ENCODE results near the gene ARCN1. TPM values are rescaled to one million over a fixed set of nuclear protein-coding genes. Genes with fewer than 3 reads are reported as not detected.

The ARCN1 gene
- total and polyA plus RNA-seq, 9 of the 15 experiments (the other 6 are each of a cell fraction or from before 2014, with no cell fraction given), result 30.0 to 224 (median 76.4) TPM

GRCh38 chr11:118536726-118537125 lies 35.5 kb upstream of the ARCN1 start:
- peaks cover 14 to 16% of the 10 kb centered on the region in 2 experiments for H3K4me1 ChIP-seq (replicated peaks in 1 of 2; ENCODE audit: control insufficient read depth in 2 of 2, insufficient read depth in 2 of 2, low read length in 2 of 2)
- intact Hi-C loops (cut with micrococcal nuclease) (no loop called here), in situ Hi-C loops (cut with MboI) (no loop called here)
- no peaks in the 10 kb centered on the region for H3K9me3 ChIP-seq (replicated peaks; ENCODE audit: control insufficient read depth, insufficient read depth, low read depth, low read length)
- H3K4me3 ChIP-seq, result no peak overlapping the region
- H3K4me2 ChIP-seq (ENCODE audit: insufficient read depth, low read length), result no peak overlapping the region
- ChIA-PET CTCF (ENCODE audit: low intra/inter-chr PET ratio) (no interaction called here), POLR2A (no interaction called here)
- no peaks in the 10 kb centered on the region for H4K20me1 ChIP-seq (replicated peaks; ENCODE audit: control insufficient read depth, insufficient read depth, low read length)
- no peak overlapping the region for H3K9ac ChIP-seq (ENCODE audit: insufficient read depth in 1 of 2, low read depth in 2 of 2, low read length in 2 of 2)
- no peaks in the 10 kb centered on the region for H3K36me3 ChIP-seq (ENCODE audit: control insufficient read depth, insufficient read depth, low read length)
- no TSS peak for BruUV-seq (replicated peaks)
- no peaks in the 10 kb centered on the region for H3K27me3 ChIP-seq (ENCODE audit: control insufficient read depth in 2 of 2, insufficient read depth in 2 of 2, low read length in 2 of 2)
- FAIRE-seq (peak; percentile 19), ATAC-seq (peak; percentile 34; the same call in 2 of the 3 replicates), DNase-seq (ENCODE audit: extremely low read depth in 1 of 4, low spot score in 3 of 4) (no peak)
- WGBS (ENCODE audit: insufficient coverage, low coverage, missing lambda C conversion rate), result 67% methylated on average over 5 of the region's 5 CpGs
- no peaks in the 10 kb centered on the region for H3K9me1 ChIP-seq (ENCODE audit: control insufficient read depth, insufficient read depth, low read length)
- H2AFZ ChIP-seq (ENCODE audit: low read depth, low read length), result no peak overlapping the region
- no peak overlapping the region for H3K27ac ChIP-seq (ENCODE audit: extremely low read depth, low read depth, low read length)
- H3K79me2 ChIP-seq (ENCODE audit: control insufficient read depth, insufficient read depth, low read length), result no peaks in the 10 kb centered on the region
- TF ChIP-seq RUNX1 (IDR thresholded peaks at IDR 0.05; ENCODE audit: low read depth) (no peak), MTA2 (IDR thresholded peaks at IDR 0.05; ENCODE audit: low read depth) (no peak), E2F6 (IDR thresholded peaks at IDR 0.05; ENCODE audit: borderline replicate concordance in 1 of 2, extremely low read depth in 1 of 2, insufficient read depth in 1 of 2, insufficient read length in 1 of 2, low read depth in 1 of 2, low read length in 1 of 2, poor library complexity in 1 of 2, severe bottlenecking in 1 of 2) (no peak), GTF2F1 (IDR thresholded peaks at IDR 0.05; ENCODE audit: low read depth, low read length) (no peak), ATF3 (IDR thresholded peaks at IDR 0.05) (0 out of 2 replicates have a peak, but pooled peaks have one; percentile 45), ATF3 (CRISPR knock-in tag; conservative IDR thresholded peaks at IDR 0.05) (no peak), TAF15 (IDR thresholded peaks at IDR 0.05; ENCODE audit: low read depth, low read length) (no peak), BHLHE40 (IDR thresholded peaks at IDR 0.05; ENCODE audit: low read length) (peak; percentile 14; the same call in 1 of the 2 replicates), SREBF2 (CRISPR knock-in tag; IDR thresholded peaks at IDR 0.05) (no peak), ZNF644 (tag; IDR thresholded peaks at IDR 0.05; ENCODE audit: low read depth) (no peak), U2AF1 (optimal IDR thresholded peaks at IDR 0.05; ENCODE audit: low read depth, low read length) (no peak), SMARCA5 (IDR thresholded peaks at IDR 0.05) (no peak), CEBPG (CRISPR knock-in tag; IDR thresholded peaks at IDR 0.05) (peak; percentile 57; the same call in 1 of the 2 replicates), CEBPG (tag; conservative IDR thresholded peaks at IDR 0.05 in 1 of 2, IDR thresholded peaks at IDR 0.05 in 1 of 2) (no peak), NFRKB (IDR thresholded peaks at IDR 0.05; ENCODE audit: low read depth) (no peak), FOXJ2 (tag; IDR thresholded peaks at IDR 0.05) (no peak), SRSF9 (IDR thresholded peaks at IDR 0.05; ENCODE audit: borderline replicate concordance, low read depth, low read length) (no peak)
- TF ChIP-seq, protein P1, sequence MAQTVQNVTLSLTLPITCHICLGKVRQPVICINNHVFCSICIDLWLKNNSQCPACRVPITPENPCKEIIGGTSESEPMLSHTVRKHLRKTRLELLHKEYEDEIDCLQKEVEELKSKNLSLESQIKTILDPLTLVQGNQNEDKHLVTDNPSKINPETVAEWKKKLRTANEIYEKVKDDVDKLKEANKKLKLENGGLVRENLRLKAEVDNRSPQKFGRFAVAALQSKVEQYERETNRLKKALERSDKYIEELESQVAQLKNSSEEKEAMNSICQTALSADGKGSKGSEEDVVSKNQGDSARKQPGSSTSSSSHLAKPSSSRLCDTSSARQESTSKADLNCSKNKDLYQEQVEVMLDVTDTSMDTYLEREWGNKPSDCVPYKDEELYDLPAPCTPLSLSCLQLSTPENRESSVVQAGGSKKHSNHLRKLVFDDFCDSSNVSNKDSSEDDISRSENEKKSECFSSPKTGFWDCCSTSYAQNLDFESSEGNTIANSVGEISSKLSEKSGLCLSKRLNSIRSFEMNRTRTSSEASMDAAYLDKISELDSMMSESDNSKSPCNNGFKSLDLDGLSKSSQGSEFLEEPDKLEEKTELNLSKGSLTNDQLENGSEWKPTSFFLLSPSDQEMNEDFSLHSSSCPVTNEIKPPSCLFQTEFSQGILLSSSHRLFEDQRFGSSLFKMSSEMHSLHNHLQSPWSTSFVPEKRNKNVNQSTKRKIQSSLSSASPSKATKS (CRISPR knock-in tag; IDR thresholded peaks at IDR 0.05), result no peak
- TF ChIP-seq, protein P2, sequence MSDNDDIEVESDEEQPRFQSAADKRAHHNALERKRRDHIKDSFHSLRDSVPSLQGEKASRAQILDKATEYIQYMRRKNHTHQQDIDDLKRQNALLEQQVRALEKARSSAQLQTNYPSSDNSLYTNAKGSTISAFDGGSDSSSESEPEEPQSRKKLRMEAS (CRISPR knock-in tag; IDR thresholded peaks at IDR 0.05), result no peak; the same call in 1 of the 2 replicates

Measured in K562 (cell line).